ENCODE measurements around the gene HOXD11. TPM values are rescaled to one million over a fixed set of nuclear protein-coding genes. Genes with fewer than 3 reads are reported as not detected.

HOXD11 gene
- total and polyA plus RNA-seq, 7 donors = not detected

- H3K4me3 ChIP-seq = no peak overlapping the region
- intact Hi-C loops (cut with DNase I) = no loop called here
- WGBS, 3 donors = 83 to 86% (median 83%) methylated on average over 30 to 31 of the region's 31 CpGs
- H3K9me3 ChIP-seq = no peaks in the 10 kb centered on the region
- peaks cover 9% of the 10 kb centered on the region for H3K4me1 ChIP-seq
- ATAC-seq (no peak), DNase-seq (peak in 1 of 2 donors; percentile 11)
- no peak overlapping the region for H3K27ac ChIP-seq
- peaks cover 2 to 19% of the 10 kb centered on the region in 2 donors for H3K36me3 ChIP-seq (ENCODE audit: insufficient read depth in 1 of 2, low read depth in 1 of 2)
- TF ChIP-seq CTCF (IDR thresholded peaks at IDR 0.05) = no peak
- H3K27me3 ChIP-seq (ENCODE audit: insufficient read depth in 3 of 3, low read length in 2 of 3) = no peaks in the 10 kb centered on the region
Observed at GRCh38 chr2:176147800-176148496, 40.9 kb downstream of the HOXD11 start.

GRCh38 chr2:176148751-176149421 lies 41.8 kb downstream of the HOXD11 start:
- intact Hi-C loops (cut with DNase I) = no loop called here
- 87 to 94% (median 90%) methylated on average over 11 of the region's 11 CpGs for WGBS, 3 donors
- peaks cover 9% of the 10 kb centered on the region for H3K4me1 ChIP-seq
- DNase-seq (no peak), ATAC-seq (no peak)
- peaks cover 2 to 28% of the 10 kb centered on the region in 2 donors for H3K36me3 ChIP-seq (ENCODE audit: insufficient read depth in 1 of 2, low read depth in 1 of 2)
- H3K27me3 ChIP-seq (ENCODE audit: insufficient read depth in 3 of 3, low read length in 2 of 3) = no peaks in the 10 kb centered on the region
- no peak overlapping the region for H3K4me3 ChIP-seq
- no peaks in the 10 kb centered on the region for H3K9me3 ChIP-seq
- H3K27ac ChIP-seq = no peak overlapping the region
- no peak for TF ChIP-seq CTCF (IDR thresholded peaks at IDR 0.05)

GRCh38 chr2:176149481-176149938 lies 42.4 kb downstream of the HOXD11 start:
- H3K4me1 ChIP-seq = peaks cover 9% of the 10 kb centered on the region
- no peak overlapping the region for H3K4me3 ChIP-seq
- ATAC-seq (no peak), DNase-seq (no peak)
- H3K36me3 ChIP-seq (ENCODE audit: insufficient read depth in 1 of 2, low read depth in 1 of 2) = peaks cover 2 to 34% of the 10 kb centered on the region in 2 donors
- intact Hi-C loops (cut with DNase I) = no loop called here
- no peaks in the 10 kb centered on the region for H3K9me3 ChIP-seq
- no peak overlapping the region for H3K27ac ChIP-seq
- TF ChIP-seq CTCF (IDR thresholded peaks at IDR 0.05) = no peak
- 83 to 90% (median 86%) methylated on average over 22 of the region's 22 CpGs for WGBS, 3 donors
- H3K27me3 ChIP-seq (ENCODE audit: insufficient read depth in 3 of 3, low read length in 2 of 3) = no peaks in the 10 kb centered on the region

- no peak for TF ChIP-seq CTCF (IDR thresholded peaks at IDR 0.05)
- Histone ChIP-seq H3K27ac (no peak overlapping the region), H3K4me1 (peaks cover 9% of the 10 kb centered on the region), H3K27me3 (ENCODE audit: insufficient read depth in 3 of 3, low read length in 2 of 3) (no peaks in the 10 kb centered on the region), H3K36me3 (ENCODE audit: insufficient read depth in 1 of 2, low read depth in 1 of 2) (peaks cover 2 to 38% of the 10 kb centered on the region in 2 donors), H3K9me3 (no peaks in the 10 kb centered on the region), H3K4me3 (no peak overlapping the region)
- DNase-seq = no peak
- intact Hi-C loops (cut with DNase I) = no loop called here
- 82 to 85% (median 82%) methylated on average over 24 of the region's 24 CpGs for WGBS, 3 donors
- ATAC-seq = no peak
Observed at GRCh38 chr2:176149939-176150583, 43.0 kb downstream of the HOXD11 start.

All from psoas muscle (tissue), 8 donors.